ENCODE data around the gene CLIC4. TPM values are rescaled to one million over a fixed set of nuclear protein-coding genes. Genes with fewer than 3 reads are reported as not detected.

CLIC4 gene
- total and polyA plus RNA-seq, 2 of the 8 experiments (the other 6 are each of a cell fraction or from before 2014, with no cell fraction given), result 77.5 to 293 TPM

- no peaks in the 10 kb centered on the region; a peak in 2 of 7 replicates for H3K4me1 ChIP-seq (replicated peaks in 1 of 4; ENCODE audit: control insufficient read depth in 3 of 4, insufficient read depth in 4 of 4, low read length in 3 of 4)
- no peak overlapping the region for H2AFZ ChIP-seq (ENCODE audit: low read length)
- H3K4me2 ChIP-seq (ENCODE audit: insufficient read depth in 1 of 2, low read depth in 2 of 2, low read length in 2 of 2), result no peak overlapping the region
- FAIRE-seq, result no peak
- no peak overlapping the region for H3K27ac ChIP-seq (ENCODE audit: low read depth, low read length)
- H3K36me3 ChIP-seq (ENCODE audit: control insufficient read depth in 2 of 4, insufficient read depth in 4 of 4, low read length in 3 of 4), result peaks cover 0 to 6% (median 0%) of the 10 kb centered on the region in 4 experiments; a peak in 2 of 8 replicates
- H2AK5ac ChIP-seq (ENCODE audit: low read depth, low read length), result no peak overlapping the region
- WGBS, 2 experiments (ENCODE audit: extremely low coverage in 1 of 2, insufficient coverage in 1 of 2, insufficient read length in 1 of 2, insufficient replicate concordance in 2 of 2, low coverage in 1 of 2, low lambda C conversion rate in 2 of 2, missing lambda C conversion rate in 1 of 2), result 87% methylated on average over 3 of the region's 4 CpGs; no CpG with 5 or more reads in 1 of the 2 experiments
- CTCF ChIA-PET (ENCODE audit: partially characterized antibody), result interaction anchor here (0.8 to 1.2 kb wide), 3 partner anchors 11 to 81 kb away, joined by 3 to 4 read pairs (median 3); no protein-coding TSS in a partner anchor
- peaks cover 5 to 6% of the 10 kb centered on the region in 2 experiments for H4K20me1 ChIP-seq (replicated peaks in 1 of 2; ENCODE audit: control insufficient read depth in 1 of 2, insufficient read depth in 2 of 2, low read length in 2 of 2)
- H3K4me3 ChIP-seq (ENCODE audit: extremely low read depth in 1 of 4, insufficient read depth in 2 of 4, low read depth in 3 of 4, low read length in 4 of 4), result no peak overlapping the region
- DNase-seq (ENCODE audit: low read depth in 1 of 2, low spot score in 2 of 2), result peak in 1 of 2 experiments; percentile 28
- H2BK5ac ChIP-seq (ENCODE audit: low read depth, low read length), result no peak overlapping the region
- H4K5ac ChIP-seq (ENCODE audit: insufficient read length, low read depth, low read length), result no peak overlapping the region
- no peak overlapping the region for H2BK15ac ChIP-seq (ENCODE audit: low read length)
- H3K4ac ChIP-seq (replicated peaks; ENCODE audit: insufficient read length, low read depth, low read length), result no peak overlapping the region
- POLR2A ChIA-PET (ENCODE audit: partially characterized antibody), result interaction anchor here (0.9 to 1.4 kb wide), 5 partner anchors 8 to 24 kb away, joined by 3 to 4 read pairs (median 3); partner anchors contain the start of gene CLIC4
- H2BK120ac ChIP-seq (replicated peaks; ENCODE audit: low read depth, low read length), result no peak overlapping the region
- no peak overlapping the region for H3K18ac ChIP-seq (ENCODE audit: extremely low read depth, low read length)
- no peaks in the 10 kb centered on the region for H3K23me2 ChIP-seq (ENCODE audit: low read depth, low read length)
- no peak overlapping the region for H3K14ac ChIP-seq (ENCODE audit: insufficient read length)
- H2BK20ac ChIP-seq (ENCODE audit: low read length), result no peak overlapping the region
- no peaks in the 10 kb centered on the region for H3K27me3 ChIP-seq (replicated peaks in 1 of 4; ENCODE audit: control insufficient read depth in 3 of 4, extremely low read depth in 1 of 4, insufficient read depth in 3 of 4, low read length in 3 of 4)
- H3K9me3 ChIP-seq (ENCODE audit: insufficient read depth in 2 of 2, low read depth in 1 of 2, low read length in 1 of 2), result no peaks in the 10 kb centered on the region
- no peak overlapping the region for H2BK12ac ChIP-seq (ENCODE audit: low read depth, low read length)
- no peak overlapping the region for H3K56ac ChIP-seq (replicated peaks; ENCODE audit: insufficient read length, low read depth, low read length)
- H3K79me2 ChIP-seq (ENCODE audit: control insufficient read depth in 1 of 2, insufficient read depth in 2 of 2, low read length in 2 of 2), result peaks cover 6 to 98% of the 10 kb centered on the region in 2 experiments; a peak in 3 of 4 replicates
- no peak overlapping the region for H3K23ac ChIP-seq (ENCODE audit: insufficient read length)
- no peak overlapping the region for H4K8ac ChIP-seq (ENCODE audit: extremely low read depth, insufficient read depth, low read length)
- H3K79me1 ChIP-seq (ENCODE audit: low read depth, low read length), result peaks cover 2% of the 10 kb centered on the region
- no peak overlapping the region for H3K9ac ChIP-seq (replicated peaks in 1 of 4; ENCODE audit: extremely low read depth in 1 of 4, low read depth in 3 of 4, low read length in 3 of 4)
- no peak overlapping the region for H4K91ac ChIP-seq (replicated peaks; ENCODE audit: insufficient read length, low read length)
- TF ChIP-seq JUN (IDR thresholded peaks at IDR 0.05; ENCODE audit: low read depth, low read length) (no peak), ZNF274 (IDR thresholded peaks at IDR 0.05; ENCODE audit: borderline replicate concordance, extremely low read depth, low read length) (no peak), RNF2 (IDR thresholded peaks at IDR 0.05; ENCODE audit: borderline replicate concordance, low read depth, low read length, missing control alignments, poor library complexity, severe bottlenecking) (no peak), POLR2AphosphoS5 (IDR thresholded peaks at IDR 0.05; ENCODE audit: low read depth, low read length) (no peak), BRCA1 (IDR thresholded peaks at IDR 0.05; ENCODE audit: low read depth, low read length) (no peak), EGR1 (IDR thresholded peaks at IDR 0.05; ENCODE audit: borderline replicate concordance, low read depth, low read length) (no peak), CBX8 (IDR thresholded peaks at IDR 0.05; ENCODE audit: borderline replicate concordance, low read depth, low read length) (no peak), RBBP5 (IDR thresholded peaks at IDR 0.05; ENCODE audit: borderline replicate concordance, low read depth, low read length) (no peak), CEBPB (IDR thresholded peaks at IDR 0.05; ENCODE audit: low read depth, low read length) (no peak), KDM5A (IDR thresholded peaks at IDR 0.05; ENCODE audit: low read length) (no peak), E2F6 (IDR thresholded peaks at IDR 0.05) (no peak)
These were observed 23.8 kb downstream of the CLIC4 start for GRCh38 chr1:24768873-24769605.
